Measurements from ENCODE around the gene KCNH1. TPM values are rescaled to one million over a fixed set of nuclear protein-coding genes. Genes with fewer than 3 reads are reported as not detected.

The KCNH1 gene
- total RNA-seq, 2 donors from 2014 or later = 3.2 to 3.5 TPM

DNA sequence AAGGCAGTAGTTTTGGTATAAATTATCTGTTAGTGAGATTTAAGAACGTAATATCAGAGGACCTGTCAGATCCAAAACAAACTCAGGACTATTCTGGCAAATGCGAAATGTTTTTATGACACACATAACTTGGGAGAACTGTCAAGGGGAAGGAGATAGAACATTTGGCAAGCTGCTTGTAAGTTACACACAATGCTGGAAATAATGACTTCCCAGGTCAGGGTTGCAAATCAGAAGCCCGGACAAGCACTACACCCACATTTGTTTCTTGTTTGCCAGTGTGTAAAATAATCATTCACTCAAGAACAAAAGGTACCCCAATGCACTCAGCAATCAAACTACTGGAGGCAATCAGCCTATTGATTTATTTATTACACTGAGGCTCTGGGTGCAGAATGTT lies 354.7 kb downstream of the KCNH1 start:
- TF ChIP-seq, protein P1, sequence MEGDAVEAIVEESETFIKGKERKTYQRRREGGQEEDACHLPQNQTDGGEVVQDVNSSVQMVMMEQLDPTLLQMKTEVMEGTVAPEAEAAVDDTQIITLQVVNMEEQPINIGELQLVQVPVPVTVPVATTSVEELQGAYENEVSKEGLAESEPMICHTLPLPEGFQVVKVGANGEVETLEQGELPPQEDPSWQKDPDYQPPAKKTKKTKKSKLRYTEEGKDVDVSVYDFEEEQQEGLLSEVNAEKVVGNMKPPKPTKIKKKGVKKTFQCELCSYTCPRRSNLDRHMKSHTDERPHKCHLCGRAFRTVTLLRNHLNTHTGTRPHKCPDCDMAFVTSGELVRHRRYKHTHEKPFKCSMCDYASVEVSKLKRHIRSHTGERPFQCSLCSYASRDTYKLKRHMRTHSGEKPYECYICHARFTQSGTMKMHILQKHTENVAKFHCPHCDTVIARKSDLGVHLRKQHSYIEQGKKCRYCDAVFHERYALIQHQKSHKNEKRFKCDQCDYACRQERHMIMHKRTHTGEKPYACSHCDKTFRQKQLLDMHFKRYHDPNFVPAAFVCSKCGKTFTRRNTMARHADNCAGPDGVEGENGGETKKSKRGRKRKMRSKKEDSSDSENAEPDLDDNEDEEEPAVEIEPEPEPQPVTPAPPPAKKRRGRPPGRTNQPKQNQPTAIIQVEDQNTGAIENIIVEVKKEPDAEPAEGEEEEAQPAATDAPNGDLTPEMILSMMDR (conservative IDR thresholded peaks at IDR 0.05) = no peak
- no peak overlapping the region for H3K9ac ChIP-seq (ENCODE audit: extremely low read depth, low read length, poor library complexity, severe bottlenecking)
- H3K36me3 ChIP-seq (ENCODE audit: control insufficient read depth, insufficient read depth, low read length) = no peaks in the 10 kb centered on the region
- H3K27me3 ChIP-seq (ENCODE audit: control insufficient read depth, insufficient read depth, low read length, poor library complexity, severe bottlenecking) = no peaks in the 10 kb centered on the region
- Mint-ChIP-seq H3K4me1 (no peaks in the 10 kb centered on the region), H3K9me3 (no peaks in the 10 kb centered on the region), H3K36me3 (ENCODE audit: low read depth) (no peaks in the 10 kb centered on the region), H3K27me3 (ENCODE audit: insufficient read depth) (peaks cover 6% of the 10 kb centered on the region), H3K4me3 (no peak overlapping the region), H3K27ac (no peak overlapping the region)
- H3K4me3 ChIP-seq (ENCODE audit: low read length) = no peak overlapping the region
- WGBS, 2 experiments (ENCODE audit: insufficient coverage in 1 of 2, insufficient read length in 1 of 2) = 90 to 95% methylated on average over 2 to 3 of the region's 3 CpGs
- H3K9me3 ChIP-seq (ENCODE audit: control insufficient read depth, low read length) = no peaks in the 10 kb centered on the region
- H3K27ac ChIP-seq (ENCODE audit: low read depth, low read length) = no peak overlapping the region
- no peaks in the 10 kb centered on the region for H3K4me1 ChIP-seq (ENCODE audit: control insufficient read depth, insufficient read depth, low read length)
- no peak for DNase-seq

DNA sequence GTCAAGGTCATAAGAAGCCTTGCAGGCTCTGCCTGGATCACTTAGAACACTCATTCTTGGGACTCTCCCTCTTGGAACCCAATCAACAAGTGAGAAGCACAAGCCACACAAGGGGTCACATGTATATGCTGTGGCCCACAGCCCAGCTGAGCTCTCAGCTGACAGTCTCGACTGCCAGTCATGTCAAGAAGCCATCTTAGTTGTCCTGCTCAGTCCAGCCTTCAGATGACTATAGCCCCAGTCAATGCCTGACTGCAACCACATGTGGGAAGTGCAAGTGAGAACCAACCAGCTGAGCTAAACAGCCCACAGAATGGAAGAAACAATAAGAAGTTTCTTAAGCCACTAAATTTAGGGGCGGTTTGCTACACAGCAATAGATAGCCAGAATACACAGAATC lies 356.0 kb downstream of the KCNH1 start:
- no peak overlapping the region for H3K27ac ChIP-seq (ENCODE audit: low read depth, low read length)
- Mint-ChIP-seq H3K4me1 (peaks cover 10% of the 10 kb centered on the region), H3K27me3 (ENCODE audit: insufficient read depth) (peaks cover 3% of the 10 kb centered on the region), H3K9me3 (no peaks in the 10 kb centered on the region), H3K36me3 (ENCODE audit: low read depth) (no peaks in the 10 kb centered on the region), H3K4me3 (no peak overlapping the region), H3K27ac (no peak overlapping the region)
- WGBS, 2 experiments (ENCODE audit: insufficient coverage in 1 of 2, insufficient read length in 1 of 2) = 92% methylated on average over 2 of the region's 2 CpGs; no CpG with 5 or more reads in 1 of the 2 experiments
- no peak for DNase-seq
- TF ChIP-seq, protein P1 (conservative IDR thresholded peaks at IDR 0.05) = no peak
- H3K9ac ChIP-seq (ENCODE audit: extremely low read depth, low read length, poor library complexity, severe bottlenecking) = no peak overlapping the region
- H3K4me1 ChIP-seq (ENCODE audit: control insufficient read depth, insufficient read depth, low read length) = no peaks in the 10 kb centered on the region
- H3K9me3 ChIP-seq (ENCODE audit: control insufficient read depth, low read length) = no peaks in the 10 kb centered on the region
- no peaks in the 10 kb centered on the region for H3K36me3 ChIP-seq (ENCODE audit: control insufficient read depth, insufficient read depth, low read length)
- no peak overlapping the region for H3K4me3 ChIP-seq (ENCODE audit: low read length)
- no peaks in the 10 kb centered on the region for H3K27me3 ChIP-seq (ENCODE audit: control insufficient read depth, insufficient read depth, low read length, poor library complexity, severe bottlenecking)

DNA sequence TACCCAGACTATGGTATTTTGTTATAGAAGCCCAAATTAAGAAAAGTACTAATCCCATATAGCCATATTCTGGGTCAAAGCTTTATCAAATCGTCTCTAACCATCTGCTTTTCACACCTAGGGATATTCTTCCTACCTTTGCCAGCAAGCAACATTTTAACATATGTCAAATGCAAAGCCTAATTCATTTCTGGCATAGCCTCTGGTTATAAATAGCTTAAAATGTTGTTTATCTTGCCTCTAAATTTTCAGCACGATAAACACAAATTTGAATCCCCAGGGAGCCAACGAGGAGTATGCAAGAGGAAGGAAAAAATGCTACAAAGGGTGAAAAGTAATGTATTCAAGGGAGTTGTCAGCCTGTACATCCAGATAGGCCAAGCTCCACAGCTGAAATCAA lies 357.2 kb downstream of the KCNH1 start:
- no peak for DNase-seq
- Mint-ChIP-seq H3K27me3 (ENCODE audit: insufficient read depth) (peaks cover 2% of the 10 kb centered on the region), H3K9me3 (no peaks in the 10 kb centered on the region), H3K4me3 (no peak overlapping the region), H3K4me1 (peaks cover 10% of the 10 kb centered on the region), H3K36me3 (ENCODE audit: low read depth) (no peaks in the 10 kb centered on the region), H3K27ac (no peak overlapping the region)
- Histone ChIP-seq H3K9ac (ENCODE audit: extremely low read depth, low read length, poor library complexity, severe bottlenecking) (no peak overlapping the region), H3K4me1 (ENCODE audit: control insufficient read depth, insufficient read depth, low read length) (no peaks in the 10 kb centered on the region), H3K27me3 (ENCODE audit: control insufficient read depth, insufficient read depth, low read length, poor library complexity, severe bottlenecking) (no peaks in the 10 kb centered on the region), H3K9me3 (ENCODE audit: control insufficient read depth, low read length) (no peaks in the 10 kb centered on the region), H3K27ac (ENCODE audit: low read depth, low read length) (no peak overlapping the region), H3K36me3 (ENCODE audit: control insufficient read depth, insufficient read depth, low read length) (no peaks in the 10 kb centered on the region), H3K4me3 (ENCODE audit: low read length) (no peak overlapping the region)
- 92 to 97% methylated on average over 3 of the region's 3 CpGs for WGBS, 2 experiments (ENCODE audit: insufficient coverage in 1 of 2, insufficient read length in 1 of 2)
- TF ChIP-seq, protein P1 (conservative IDR thresholded peaks at IDR 0.05) = no peak

Measured in endodermal cell (in vitro differentiated cells).